Measurements from ENCODE around the gene RANBP17.

- TF ChIP-seq CTCF (IDR thresholded peaks at IDR 0.05) (no peak), POLR2A (IDR thresholded peaks at IDR 0.05) (no peak), POLR2AphosphoS5 (IDR thresholded peaks at IDR 0.05) (no peak)
Observed at GRCh38 chr5:170960567-170960966, 98.7 kb downstream of the RANBP17 start.
